NCI-H2171 (cell line): ENCODE results near the gene IL3.

ENCODE experiments used
- DNase-seq: peaks from one replicate; lab custom pipeline; 2025; lab: John Stamatoyannopoulos, UW

IL3 gene

GRCh38 chr5:132072528-132072927, 12.1 kb downstream of the IL3 start:
- no peak for DNase-seq

- no peak for DNase-seq
These were observed 13.0 kb downstream of the IL3 start, which contains the start of gene CSF2 for GRCh38 chr5:132073231-132074013. TSS of gene CSF2 (plus strand) at chr5:132073789. CDS start at chr5:132073824, 35 bp downstream.

GRCh38 chr5:132074091-132074771, 13.8 kb downstream of the IL3 start:
- DNase-seq: no peak

GRCh38 chr5:132074772-132075718, 14.6 kb downstream of the IL3 start:
- no peak for DNase-seq

GRCh38 chr5:132075719-132076077, 15.2 kb downstream of the IL3 start:
- no peak for DNase-seq

- DNase-seq: no peak
These were observed 15.9 kb downstream of the IL3 start for GRCh38 chr5:132076202-132076830.

- DNase-seq: no peak
These were observed 16.5 kb downstream of the IL3 start for GRCh38 chr5:132076983-132077382.

GRCh38 chr5:132079081-132079480, 18.6 kb downstream of the IL3 start:
- no peak for DNase-seq

GRCh38 chr5:132079619-132080018, 19.2 kb downstream of the IL3 start:
- DNase-seq: no peak

- no peak for DNase-seq
These were observed 20.1 kb downstream of the IL3 start for GRCh38 chr5:132080595-132080994.

- no peak for DNase-seq
These were observed 21.0 kb downstream of the IL3 start for GRCh38 chr5:132081458-132081857.

GRCh38 chr5:132082329-132083023, 22.0 kb downstream of the IL3 start:
- DNase-seq: no peak

GRCh38 chr5:132083071-132083678, 22.7 kb downstream of the IL3 start:
- DNase-seq: no peak

- DNase-seq: no peak
These were observed 25.2 kb downstream of the IL3 start for GRCh38 chr5:132085686-132086085.

GRCh38 chr5:132086277-132086794, 25.9 kb downstream of the IL3 start:
- peak; percentile 68 for DNase-seq

GRCh38 chr5:132087176-132087575, 26.7 kb downstream of the IL3 start:
- DNase-seq: no peak

GRCh38 chr5:132087661-132088060, 27.2 kb downstream of the IL3 start:
- DNase-seq: no peak

- DNase-seq: no peak
These were observed 28.9 kb downstream of the IL3 start for GRCh38 chr5:132089363-132089762.

- DNase-seq: peak; percentile 11
These were observed 29.7 kb downstream of the IL3 start for GRCh38 chr5:132090107-132090506.

- peak; percentile 12 for DNase-seq
These were observed 32.8 kb downstream of the IL3 start for GRCh38 chr5:132093271-132093670.
